Fibroblast of skin of abdomen (primary cell): ENCODE measurements around the gene NYAP1.
A peak's percentile ranks its signal among the peaks of the same experiment; 100 is the strongest.
"Not testable (repeated sequence)": the region's sequence is repeated elsewhere in the genome, so short reads cannot be mapped to it uniquely, and the experiment has no call there.

Experiments
- DNase-seq: peaks from one replicate; pipeline ENCODE4 v3.0.0-alpha.2; 2013

NYAP1 gene

GRCh38 chr7:100483090-100483721 lies 521 bp upstream of the NYAP1 start:
- peak; percentile 45 for DNase-seq

GRCh38 chr7:100484673-100485045 lies 932 bp downstream of the NYAP1 start:
- DNase-seq = no peak

- DNase-seq = no peak
Measured at GRCh38 chr7:100485471-100485876, 1.7 kb downstream of the NYAP1 start.

GRCh38 chr7:100486111-100486636 lies 2.4 kb downstream of the NYAP1 start:
- DNase-seq = no peak

- peak; percentile 47 for DNase-seq
Measured at GRCh38 chr7:100486753-100487446, 3.2 kb downstream of the NYAP1 start.

- no peak for DNase-seq
Measured at GRCh38 chr7:100488333-100489095, 4.8 kb downstream of the NYAP1 start.

- DNase-seq = no peak
Measured at GRCh38 chr7:100489121-100489520, 5.4 kb downstream of the NYAP1 start.

- peak; percentile 94 for DNase-seq
Measured at GRCh38 chr7:100489824-100490223, 6.1 kb downstream of the NYAP1 start.

- no peak for DNase-seq
Measured at GRCh38 chr7:100490483-100491191, 6.9 kb downstream of the NYAP1 start.

GRCh38 chr7:100491192-100491578 lies 7.5 kb downstream of the NYAP1 start:
- DNase-seq = no peak

- no peak for DNase-seq
Measured at GRCh38 chr7:100492738-100493475, 9.2 kb downstream of the NYAP1 start.

- no peak for DNase-seq
Measured at GRCh38 chr7:100493476-100494264, 9.9 kb downstream of the NYAP1 start.

GRCh38 chr7:100496509-100496908 lies 12.8 kb downstream of the NYAP1 start:
- DNase-seq = no peak

- DNase-seq = not testable (repeated sequence)
Measured at GRCh38 chr7:100500743-100501142, 17.0 kb downstream of the NYAP1 start.

GRCh38 chr7:100504031-100504430 lies 20.3 kb downstream of the NYAP1 start:
- DNase-seq = not testable (repeated sequence)

- no peak for DNase-seq
Measured at GRCh38 chr7:100504887-100505611, 21.3 kb downstream of the NYAP1 start.

GRCh38 chr7:100506356-100506923 lies 22.7 kb downstream of the NYAP1 start:
- DNase-seq = no peak

- peak; percentile 92 for DNase-seq
Measured at GRCh38 chr7:100509231-100509630, 25.5 kb downstream of the NYAP1 start.

- DNase-seq = no peak
Measured at GRCh38 chr7:100510437-100511239, 26.9 kb downstream of the NYAP1 start.
